ELF-1 (cell line): ENCODE data around the gene INAFM2.
A peak's percentile ranks its signal among the peaks of the same experiment; 100 is the strongest.

Source experiments
- DNase-seq: peaks from one replicate; pipeline ENCODE4 v3.0.0-alpha.2; 2016; ENCODE audit warnings: low read depth, low spot score

INAFM2 gene

GRCh38 chr15:40328176-40328575 is 4.7 kb downstream of the INAFM2 start:
- DNase-seq, result no peak

- no peak for DNase-seq
Measured at GRCh38 chr15:40328751-40329150, 5.3 kb downstream of the INAFM2 start.

GRCh38 chr15:40329804-40330203 is 6.3 kb downstream of the INAFM2 start:
- DNase-seq, result no peak

- no peak for DNase-seq
Measured at GRCh38 chr15:40330368-40330836, 6.9 kb downstream of the INAFM2 start.

GRCh38 chr15:40331026-40331425 is 7.5 kb downstream of the INAFM2 start:
- no peak for DNase-seq

GRCh38 chr15:40331637-40332036 is 8.1 kb downstream of the INAFM2 start:
- no peak for DNase-seq

- DNase-seq, result no peak
Measured at GRCh38 chr15:40332113-40332781, 8.8 kb downstream of the INAFM2 start.

- DNase-seq, result peak; percentile 60
Measured at GRCh38 chr15:40333922-40334492, 10.5 kb downstream of the INAFM2 start.

- no peak for DNase-seq
Measured at GRCh38 chr15:40334541-40334940, 11.0 kb downstream of the INAFM2 start.

- no peak for DNase-seq
Measured at GRCh38 chr15:40334941-40335795, 11.7 kb downstream of the INAFM2 start.

GRCh38 chr15:40335938-40336743 is 12.6 kb downstream of the INAFM2 start:
- DNase-seq, result no peak

GRCh38 chr15:40336744-40337122 is 13.2 kb downstream of the INAFM2 start:
- no peak for DNase-seq

- DNase-seq, result no peak
Measured at GRCh38 chr15:40337597-40337996, 14.1 kb downstream of the INAFM2 start.

- peak; percentile 88 for DNase-seq
Measured at GRCh38 chr15:40338041-40338657, 14.7 kb downstream of the INAFM2 start.

- DNase-seq, result no peak
Measured at GRCh38 chr15:40338921-40339620, 15.6 kb downstream of the INAFM2 start.

- no peak for DNase-seq
Measured at GRCh38 chr15:40339621-40339945, 16.1 kb downstream of the INAFM2 start.

- DNase-seq, result no peak
Measured at GRCh38 chr15:40340038-40340739, 16.7 kb downstream of the INAFM2 start.

GRCh38 chr15:40340740-40341400 is 17.4 kb downstream of the INAFM2 start, which contains the start of gene CCDC9B:
CCDC9B (minus strand) TSS chr15:40340939; CDS start chr15:40340819, 120 bp downstream.
- DNase-seq, result no peak
